Aorta (tissue), 5 donors: Measurements from ENCODE around the gene GUCY1A2. TPM values are rescaled to one million over a fixed set of nuclear protein-coding genes. Genes with fewer than 3 reads are reported as not detected.

ENCODE experiments used
- ATAC-seq: fragments of 200-7000 bp; cut with Tn5 transposase; one replicate; pipeline ENCODE4 v1.9.1; 2022; ENCODE audit warnings: moderate library complexity; ENCODE audit not compliant: low FRiP score
- DNase-seq, 2 donors: peaks; one replicate each; pipeline ENCODE4 v3.0.0-alpha.2; 2020
- H3K27ac ChIP-seq, 2 donors: one replicate each; pipeline ENCODE4 v1.5.1; 2013; ENCODE audit warnings: low read length in 2 of 2, mild to moderate bottlenecking in 2 of 2, moderate library complexity in 2 of 2, control low read depth in 1 of 2, inconsistent platforms in 1 of 2, low read depth in 1 of 2
- H3K27me3 ChIP-seq, 2 donors: one replicate each; pipeline ENCODE4 v1.6.1; 2013; ENCODE audit warnings: control low read depth in 1 of 2, low read length in 1 of 2, mild to moderate bottlenecking in 1 of 2, moderate library complexity in 1 of 2; ENCODE audit not compliant: insufficient read depth in 2 of 2, control insufficient read depth in 1 of 2
- H3K36me3 ChIP-seq, 2 donors: one replicate each; pipeline ENCODE4 v1.6.1; 2013; ENCODE audit warnings: control low read depth in 1 of 2, low read length in 1 of 2, mild to moderate bottlenecking in 1 of 2; ENCODE audit not compliant: insufficient read depth in 2 of 2, control insufficient read depth in 1 of 2
- H3K4me1 ChIP-seq, 2 donors: one replicate each; pipeline ENCODE4 v1.6.1; 2013; ENCODE audit warnings: low read length in 2 of 2, control low read depth in 1 of 2, mild to moderate bottlenecking in 1 of 2, moderate library complexity in 1 of 2; ENCODE audit not compliant: insufficient read depth in 2 of 2, control insufficient read depth in 1 of 2
- H3K4me3 ChIP-seq, 2 donors: one replicate each; pipeline ENCODE4 v1.5.1; 2013; ENCODE audit warnings: low read length in 2 of 2, control low read depth in 1 of 2, mild to moderate bottlenecking in 1 of 2
- H3K9me3 ChIP-seq: one replicate; pipeline ENCODE4 v1.6.1; 2013; ENCODE audit warnings: mild to moderate bottlenecking, low read length; ENCODE audit not compliant: control insufficient read depth
- WGBS, 2 donors: extraction: QIAGEN DNeasy Blood & Tissue Kit; methylation state at CpG; one replicate each; pipeline ENCODE4 v1.1.7; 2013; 5-methylcytosine and 5-hydroxymethylcytosine counted together
- intact Hi-C, 2 donors: fragments of 100-400 bp; cut with DNase I; formaldehyde crosslinking; loops; one replicate each; pipeline versions ENCODE4 v1.14.2 to v1.15.0; 2022
- polyA plus RNA-seq, 2 donors: library from polyadenylated mRNA; stranded (reverse); fragments of 200-250 nt; gene quantifications; one replicate each; pipeline ENCODE4 v1.2.3, GENCODE V29; 2013
- total RNA-seq, 2 donors: library from RNA; stranded (reverse); fragmentation: NEBNext Ultra II Directional; extraction: Animal tissue kit (Norgen Biotek cat#: 25700); gene quantifications; one replicate each; pipeline ENCODE4 v1.2.1, GENCODE V29; 2021
- donor health status: healthy with polysubstance abuse.
- donor health status: Bipolar disorder and iron deficiency.
- donor health status: DM: no; HTN: no; CAD: no.
- donor health status: DM: no; HTN: no; CAD: no.
- donor health status: DM: yes; HTN: yes; CAD: no.

Gene GUCY1A2
- total and polyA plus RNA-seq, 4 donors, result 0.75 to 37.9 (median 4.4) TPM

GRCh38 chr11:106733635-106734034 is 284.6 kb downstream of the GUCY1A2 start:
- WGBS, 2 donors, result 49 to 60% methylated on average over 4 of the region's 4 CpGs
- H3K4me3 ChIP-seq, result no peak overlapping the region
- H3K4me1 ChIP-seq, result no peaks in the 10 kb centered on the region
- no peak overlapping the region for H3K27ac ChIP-seq
- H3K36me3 ChIP-seq, result no peaks in the 10 kb centered on the region
- DNase-seq (peak in 1 of 2 donors; percentile 46), ATAC-seq (peak; percentile 63)
- no peaks in the 10 kb centered on the region for H3K27me3 ChIP-seq
- no peaks in the 10 kb centered on the region for H3K9me3 ChIP-seq
- intact Hi-C loops, result no loop called here

- no peak overlapping the region for H3K27ac ChIP-seq
Observed at GRCh38 chr11:106728859-106729258, 289.4 kb downstream of the GUCY1A2 start.

GRCh38 chr11:106728379-106728778 is 289.9 kb downstream of the GUCY1A2 start:
- WGBS, 2 donors, result 92 to 98% methylated on average over 1 of the region's 1 CpG
- Histone ChIP-seq H3K4me3 (no peak overlapping the region), H3K36me3 (no peaks in the 10 kb centered on the region), H3K27me3 (no peaks in the 10 kb centered on the region), H3K27ac (no peak overlapping the region), H3K4me1 (no peaks in the 10 kb centered on the region), H3K9me3 (no peaks in the 10 kb centered on the region)
- DNase-seq (no peak), ATAC-seq (no peak)
- intact Hi-C loops, result no loop called here

More at GRCh38 chr11:106728859-106729258, 289.4 kb downstream of the GUCY1A2 start:
- ATAC-seq (no peak), DNase-seq (no peak)
- H3K4me1 ChIP-seq, result no peaks in the 10 kb centered on the region
- intact Hi-C loops, result no loop called here
- H3K4me3 ChIP-seq, result no peak overlapping the region
- no peaks in the 10 kb centered on the region for H3K27me3 ChIP-seq
- H3K9me3 ChIP-seq, result no peaks in the 10 kb centered on the region
- no peaks in the 10 kb centered on the region for H3K36me3 ChIP-seq

GRCh38 chr11:106727256-106727655 is 291.0 kb downstream of the GUCY1A2 start:
- intact Hi-C loops, result no loop called here
- ATAC-seq, result no peak
- no peak for DNase-seq
- Histone ChIP-seq H3K27ac (no peak overlapping the region), H3K36me3 (no peaks in the 10 kb centered on the region), H3K4me1 (no peaks in the 10 kb centered on the region), H3K4me3 (no peak overlapping the region), H3K27me3 (no peaks in the 10 kb centered on the region), H3K9me3 (no peaks in the 10 kb centered on the region)
- WGBS, 2 donors, result 68 to 72% methylated on average over 1 of the region's 1 CpG

GRCh38 chr11:106724293-106724892 is 293.9 kb downstream of the GUCY1A2 start:
- intact Hi-C loops, result no loop called here
- Histone ChIP-seq H3K4me1 (no peaks in the 10 kb centered on the region), H3K9me3 (no peaks in the 10 kb centered on the region), H3K27me3 (no peaks in the 10 kb centered on the region), H3K36me3 (no peaks in the 10 kb centered on the region), H3K27ac (no peak overlapping the region), H3K4me3 (no peak overlapping the region)
- WGBS, 2 donors, result 64 to 66% methylated on average over 5 of the region's 5 CpGs
- DNase-seq (no peak), ATAC-seq (peak; percentile 76)

GRCh38 chr11:106723071-106723470 is 295.2 kb downstream of the GUCY1A2 start:
- Histone ChIP-seq H3K9me3 (no peaks in the 10 kb centered on the region), H3K36me3 (no peaks in the 10 kb centered on the region), H3K27ac (no peak overlapping the region), H3K4me3 (no peak overlapping the region), H3K27me3 (no peaks in the 10 kb centered on the region), H3K4me1 (no peaks in the 10 kb centered on the region)
- ATAC-seq (no peak), DNase-seq (no peak)
- intact Hi-C loops, result no loop called here
- 56 to 58% methylated on average over 3 of the region's 3 CpGs for WGBS, 2 donors

- intact Hi-C loops, result no loop called here
- Histone ChIP-seq H3K27me3 (no peaks in the 10 kb centered on the region), H3K4me1 (no peaks in the 10 kb centered on the region), H3K27ac (no peak overlapping the region), H3K36me3 (no peaks in the 10 kb centered on the region), H3K9me3 (no peaks in the 10 kb centered on the region), H3K4me3 (no peak overlapping the region)
- ATAC-seq (no peak), DNase-seq (no peak)
- 86 to 88% methylated on average over 2 of the region's 2 CpGs for WGBS, 2 donors
Observed at GRCh38 chr11:106717222-106717621, 301.1 kb downstream of the GUCY1A2 start.

DNA sequence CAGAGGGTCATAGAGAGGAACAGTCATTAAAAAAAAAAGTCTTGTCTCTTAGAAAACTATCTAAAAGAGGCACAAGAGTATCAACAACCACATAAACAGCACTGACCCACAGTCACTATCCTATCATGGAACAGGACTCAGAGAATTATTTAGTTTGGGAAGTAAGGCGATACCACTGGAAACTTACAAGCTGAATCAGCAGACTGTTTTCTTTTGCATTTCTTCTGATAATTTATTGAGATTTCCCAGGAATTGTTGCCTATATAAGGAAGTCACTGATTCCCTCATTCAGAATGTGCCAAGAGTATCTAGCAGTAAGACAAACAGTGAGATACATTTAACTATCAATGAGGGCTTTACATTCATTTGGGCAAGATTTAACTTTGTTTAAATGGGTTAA is 304.1 kb downstream of the GUCY1A2 start:
- DNase-seq (no peak), ATAC-seq (no peak)
- Histone ChIP-seq H3K9me3 (no peaks in the 10 kb centered on the region), H3K27me3 (no peaks in the 10 kb centered on the region), H3K36me3 (no peaks in the 10 kb centered on the region), H3K4me1 (no peaks in the 10 kb centered on the region), H3K27ac (no peak overlapping the region), H3K4me3 (no peak overlapping the region)
- WGBS, 2 donors, result 3 to 14% methylated on average over 1 of the region's 1 CpG
- intact Hi-C loops, result no loop called here

- WGBS, 2 donors, result 75% methylated on average over 7 of the region's 7 CpGs
- H3K4me1 ChIP-seq, result no peaks in the 10 kb centered on the region
- no peak overlapping the region for H3K27ac ChIP-seq
- no peak overlapping the region for H3K4me3 ChIP-seq
- ATAC-seq (no peak), DNase-seq (no peak)
- no peaks in the 10 kb centered on the region for H3K36me3 ChIP-seq
- intact Hi-C loops, result no loop called here
- H3K27me3 ChIP-seq, result no peaks in the 10 kb centered on the region
- H3K9me3 ChIP-seq, result no peaks in the 10 kb centered on the region
Observed at GRCh38 chr11:106708348-106708747, 309.9 kb downstream of the GUCY1A2 start.
